Activated T-cell treated with anti-CD3 and anti-CD28 coated beads, Interleukin-2, amount 50 U/mL, for 1 hour (primary cell): ENCODE data around the gene ERICH6.

Experiments used
- DNase-seq: peaks from one replicate; pipeline ENCODE4 v3.0.0-alpha.2; 2020

ERICH6 gene

DNA sequence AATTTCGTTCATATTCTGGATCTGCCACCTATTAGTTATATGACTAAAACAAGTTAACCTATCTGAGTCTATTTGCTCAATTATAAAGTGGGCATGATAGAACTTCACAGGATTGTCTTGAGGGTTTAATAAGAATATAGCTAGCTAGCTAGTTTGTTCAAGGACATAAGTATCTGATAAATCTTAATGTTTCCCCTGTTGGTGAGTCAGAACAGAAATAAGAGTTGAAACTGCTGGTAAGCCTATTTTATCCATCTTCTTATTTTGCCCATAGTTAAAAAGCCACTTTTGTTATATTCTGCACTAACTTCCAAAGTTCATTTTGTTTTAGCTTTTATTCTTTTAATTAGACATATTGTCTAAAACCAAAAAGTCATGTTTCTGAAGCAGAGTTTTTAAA is 91.2 kb downstream of the ERICH6 start:
- DNase-seq = no peak

DNA sequence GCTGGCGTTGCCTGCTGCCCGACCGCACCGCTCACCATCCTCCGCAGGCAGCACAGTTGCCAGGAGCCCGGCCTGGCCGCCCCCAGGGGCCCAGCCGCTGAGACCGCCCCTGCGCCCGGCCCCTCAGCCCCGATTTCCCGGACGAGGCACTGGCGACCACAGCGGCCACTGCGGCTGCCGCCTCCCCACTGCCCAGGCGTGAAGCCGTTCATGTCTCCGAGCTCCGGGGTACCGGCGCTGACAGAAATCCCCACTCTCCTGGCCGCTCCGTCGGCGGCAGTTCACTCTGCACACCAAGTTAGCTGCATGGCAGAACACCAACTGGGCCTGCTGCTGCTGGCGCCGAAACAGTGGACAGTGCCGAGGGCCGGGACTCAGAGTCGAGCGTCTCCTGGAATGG is 92.1 kb downstream of the ERICH6 start:
- DNase-seq = no peak

DNA sequence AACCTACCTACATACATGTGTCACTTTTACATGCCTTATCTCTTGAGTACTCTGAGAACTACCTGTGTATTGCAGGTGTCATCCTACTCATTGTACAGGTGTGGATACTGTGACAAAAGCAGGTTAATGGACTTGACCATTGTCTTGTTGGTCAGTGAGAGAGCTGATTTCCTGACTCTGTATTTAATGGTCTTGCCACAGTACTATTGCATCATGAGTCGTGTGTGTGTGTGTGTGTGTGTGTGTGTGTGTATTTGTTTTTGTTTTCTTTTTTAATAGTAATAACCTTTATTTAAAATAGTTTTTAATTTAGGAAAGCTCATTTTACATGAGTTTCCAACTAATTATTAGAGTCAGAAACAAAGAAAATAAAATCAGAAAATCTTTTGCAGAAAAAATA is 92.9 kb downstream of the ERICH6 start:
- no peak for DNase-seq

DNA sequence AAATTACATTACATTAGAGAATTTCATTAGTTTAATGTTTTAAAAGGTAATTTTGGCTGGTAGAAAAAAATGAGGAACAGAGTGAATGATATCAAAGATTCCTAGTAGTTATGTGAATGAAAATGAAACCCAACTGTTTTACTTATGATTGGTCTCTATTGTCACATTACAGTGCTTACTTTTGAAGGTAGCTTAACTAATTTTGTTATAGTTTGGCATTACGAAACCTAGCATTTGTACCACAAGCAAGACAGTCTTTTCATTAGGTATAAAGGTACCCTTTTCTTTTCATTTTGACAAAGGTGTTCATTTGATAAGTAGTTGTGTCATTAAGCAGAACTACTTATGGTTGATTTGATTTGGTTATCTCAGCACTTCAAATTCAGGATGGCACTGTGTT is 93.7 kb downstream of the ERICH6 start:
- no peak for DNase-seq
